ENCODE data around the gene PSMA3.
"Not testable (repeated sequence)": the region's sequence is repeated elsewhere in the genome, so short reads cannot be mapped to it uniquely, and the experiment has no call there.

Gene PSMA3

GRCh38 chr14:58258156-58258555, 13.5 kb downstream of the PSMA3 start:
- no peak for TF ChIP-seq CTCF (IDR thresholded peaks at IDR 0.05)
- H3K9me3 Mint-ChIP-seq: no peaks in the 10 kb centered on the region
- no peak overlapping the region for H3K27ac Mint-ChIP-seq
- H3K27me3 Mint-ChIP-seq (ENCODE audit: low read depth, poor library complexity): no peaks in the 10 kb centered on the region
- peaks cover 50% of the 10 kb centered on the region for H3K36me3 Mint-ChIP-seq (ENCODE audit: low read depth)
- H3K4me1 Mint-ChIP-seq: no peaks in the 10 kb centered on the region
- no peak for DNase-seq
- H3K4me3 Mint-ChIP-seq: no peak overlapping the region

GRCh38 chr14:58262005-58262404, 17.4 kb downstream of the PSMA3 start:
- H3K27ac Mint-ChIP-seq; H3K27me3 Mint-ChIP-seq (ENCODE audit: low read depth, poor library complexity); H3K9me3 Mint-ChIP-seq; H3K4me3 Mint-ChIP-seq; H3K4me1 Mint-ChIP-seq; DNase-seq: not testable (repeated sequence)
- peaks cover 64% of the 10 kb centered on the region for H3K36me3 Mint-ChIP-seq (ENCODE audit: low read depth)

- Mint-ChIP-seq H3K4me3 (no peak overlapping the region), H3K4me1 (no peaks in the 10 kb centered on the region), H3K9me3 (no peaks in the 10 kb centered on the region), H3K36me3 (ENCODE audit: low read depth) (peaks cover 72% of the 10 kb centered on the region), H3K27me3 (ENCODE audit: low read depth, poor library complexity) (no peaks in the 10 kb centered on the region), H3K27ac (peak overlapping the region; percentile 69)
- no peak for TF ChIP-seq CTCF (IDR thresholded peaks at IDR 0.05)
- DNase-seq: no peak
Measured at GRCh38 chr14:58265401-58265800, 20.8 kb downstream of the PSMA3 start.

GRCh38 chr14:58270628-58271027, 26.0 kb downstream of the PSMA3 start:
- no peak overlapping the region for H3K27ac Mint-ChIP-seq
- no peaks in the 10 kb centered on the region for H3K4me1 Mint-ChIP-seq
- DNase-seq: no peak
- peaks cover 84% of the 10 kb centered on the region for H3K36me3 Mint-ChIP-seq (ENCODE audit: low read depth)
- H3K4me3 Mint-ChIP-seq: no peak overlapping the region
- no peaks in the 10 kb centered on the region for H3K9me3 Mint-ChIP-seq
- no peaks in the 10 kb centered on the region for H3K27me3 Mint-ChIP-seq (ENCODE audit: low read depth, poor library complexity)
- no peak for TF ChIP-seq CTCF (IDR thresholded peaks at IDR 0.05)

GRCh38 chr14:58272588-58273372, 28.1 kb downstream of the PSMA3 start:
- DNase-seq: no peak
- Mint-ChIP-seq H3K4me3 (no peak overlapping the region), H3K4me1 (no peaks in the 10 kb centered on the region), H3K27ac (no peak overlapping the region), H3K27me3 (ENCODE audit: low read depth, poor library complexity) (no peaks in the 10 kb centered on the region), H3K9me3 (no peaks in the 10 kb centered on the region), H3K36me3 (ENCODE audit: low read depth) (peaks cover 72% of the 10 kb centered on the region)
- TF ChIP-seq CTCF (IDR thresholded peaks at IDR 0.05): no peak

- Mint-ChIP-seq H3K27me3 (ENCODE audit: low read depth, poor library complexity) (no peaks in the 10 kb centered on the region), H3K36me3 (ENCODE audit: low read depth) (peaks cover 74% of the 10 kb centered on the region), H3K4me1 (no peaks in the 10 kb centered on the region), H3K4me3 (no peak overlapping the region), H3K27ac (peak overlapping the region; percentile 75), H3K9me3 (no peaks in the 10 kb centered on the region)
- DNase-seq: no peak
- no peak for TF ChIP-seq CTCF (IDR thresholded peaks at IDR 0.05)
Measured at GRCh38 chr14:58274881-58275280, 30.2 kb downstream of the PSMA3 start.

Data from nephron progenitor cell (in vitro differentiated cells).